ENCODE data around the gene YIF1B. TPM values are rescaled to one million over a fixed set of nuclear protein-coding genes. Genes with fewer than 3 reads are reported as not detected.
A peak's percentile ranks its signal among the peaks of the same experiment; 100 is the strongest.

YIF1B gene
- total and polyA plus RNA-seq, 8 donors: 6.9 to 32.3 (median 14.3) TPM

- ATAC-seq: no peak
- FAIRE-seq: no peak
- H3K4me3 ChIP-seq: no peak overlapping the region
- no peaks in the 10 kb centered on the region for H3K36me3 ChIP-seq
- 90 to 94% methylated on average over 7 of the region's 7 CpGs for WGBS, 2 donors
- peaks cover 37 to 58% (median 44%) of the 10 kb centered on the region in 3 donors for H3K4me1 ChIP-seq
- no peaks in the 10 kb centered on the region for H3K27me3 ChIP-seq
- intact Hi-C loops (cut with DNase I): no loop called here
- DNase-seq: no peak
- H3K27ac ChIP-seq: peak overlapping the region; percentile 6 to 75 (median 41)
- TF ChIP-seq, protein P1, sequence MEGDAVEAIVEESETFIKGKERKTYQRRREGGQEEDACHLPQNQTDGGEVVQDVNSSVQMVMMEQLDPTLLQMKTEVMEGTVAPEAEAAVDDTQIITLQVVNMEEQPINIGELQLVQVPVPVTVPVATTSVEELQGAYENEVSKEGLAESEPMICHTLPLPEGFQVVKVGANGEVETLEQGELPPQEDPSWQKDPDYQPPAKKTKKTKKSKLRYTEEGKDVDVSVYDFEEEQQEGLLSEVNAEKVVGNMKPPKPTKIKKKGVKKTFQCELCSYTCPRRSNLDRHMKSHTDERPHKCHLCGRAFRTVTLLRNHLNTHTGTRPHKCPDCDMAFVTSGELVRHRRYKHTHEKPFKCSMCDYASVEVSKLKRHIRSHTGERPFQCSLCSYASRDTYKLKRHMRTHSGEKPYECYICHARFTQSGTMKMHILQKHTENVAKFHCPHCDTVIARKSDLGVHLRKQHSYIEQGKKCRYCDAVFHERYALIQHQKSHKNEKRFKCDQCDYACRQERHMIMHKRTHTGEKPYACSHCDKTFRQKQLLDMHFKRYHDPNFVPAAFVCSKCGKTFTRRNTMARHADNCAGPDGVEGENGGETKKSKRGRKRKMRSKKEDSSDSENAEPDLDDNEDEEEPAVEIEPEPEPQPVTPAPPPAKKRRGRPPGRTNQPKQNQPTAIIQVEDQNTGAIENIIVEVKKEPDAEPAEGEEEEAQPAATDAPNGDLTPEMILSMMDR (IDR thresholded peaks at IDR 0.05): no peak
- H3K9me3 ChIP-seq: no peaks in the 10 kb centered on the region
These were observed 38.7 kb downstream of the YIF1B start for GRCh38 chr19:38276942-38277517.

- no peak for DNase-seq
- intact Hi-C loops (cut with DNase I): no loop called here
- H3K36me3 ChIP-seq: no peaks in the 10 kb centered on the region
- H3K27ac ChIP-seq: peak overlapping the region in 1 of 4 donors; percentile 46
- no peaks in the 10 kb centered on the region for H3K27me3 ChIP-seq
- TF ChIP-seq, protein P1 (IDR thresholded peaks at IDR 0.05): no peak
- 36 to 42% methylated on average over 9 of the region's 9 CpGs for WGBS, 2 donors
- no peak for ATAC-seq
- no peak overlapping the region for H3K4me3 ChIP-seq
- peaks cover 34 to 64% (median 41%) of the 10 kb centered on the region in 3 donors for H3K4me1 ChIP-seq
- H3K9me3 ChIP-seq: no peaks in the 10 kb centered on the region
- FAIRE-seq: no peak
These were observed 41.0 kb downstream of the YIF1B start for GRCh38 chr19:38274739-38275138.

DNA sequence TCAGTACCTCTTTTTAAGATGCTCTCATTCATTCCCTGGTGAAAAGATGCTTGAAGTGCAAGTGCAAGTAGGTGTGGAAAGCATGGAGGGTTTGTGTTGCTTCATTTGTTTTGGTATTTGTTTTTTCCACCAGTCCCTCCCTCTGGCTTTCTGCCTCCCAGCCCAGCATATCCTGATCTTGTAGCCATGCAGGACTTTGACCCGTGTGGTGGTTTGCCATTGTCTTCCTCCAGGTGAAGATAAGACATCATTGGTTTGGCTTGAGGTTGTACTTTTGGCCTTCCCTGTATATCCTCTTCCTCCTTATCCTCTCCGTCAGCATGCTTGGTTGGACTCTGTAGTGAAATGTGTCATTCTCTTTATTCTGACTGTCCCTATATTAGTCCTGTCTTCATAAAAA lies 42.2 kb downstream of the YIF1B start:
- ATAC-seq (peak; percentile 64 to 78 (median 71)), DNase-seq (peak in 1 of 6 donors; percentile 62), FAIRE-seq (no peak)
- no peak overlapping the region for H3K4me3 ChIP-seq
- TF ChIP-seq, protein P1 (IDR thresholded peaks at IDR 0.05): no peak
- H3K27me3 ChIP-seq: no peaks in the 10 kb centered on the region
- H3K36me3 ChIP-seq: no peaks in the 10 kb centered on the region
- H3K9me3 ChIP-seq: no peaks in the 10 kb centered on the region
- intact Hi-C loops (cut with DNase I): no loop called here
- peaks cover 39 to 69% (median 42%) of the 10 kb centered on the region in 3 donors for H3K4me1 ChIP-seq
- peak overlapping the region in 2 of 4 donors; percentile 18 to 46 for H3K27ac ChIP-seq
- WGBS, 2 donors: 15 to 30% methylated on average over 2 of the region's 2 CpGs

- DNase-seq: no peak
- ATAC-seq: no peak
These were observed 45.1 kb downstream of the YIF1B start for GRCh38 chr19:38270587-38271167.

More at GRCh38 chr19:38270587-38271167, 45.1 kb downstream of the YIF1B start:
- Histone ChIP-seq H3K9me3 (no peaks in the 10 kb centered on the region), H3K27ac (no peak overlapping the region), H3K36me3 (no peaks in the 10 kb centered on the region), H3K4me1 (peaks cover 30 to 50% (median 40%) of the 10 kb centered on the region in 3 donors), H3K27me3 (no peaks in the 10 kb centered on the region), H3K4me3 (no peak overlapping the region)
- WGBS, 2 donors: 42 to 50% methylated on average over 5 of the region's 5 CpGs
- intact Hi-C loops (cut with DNase I): no loop called here
- no peak for FAIRE-seq
- TF ChIP-seq, protein P1 (IDR thresholded peaks at IDR 0.05): no peak

Data from pancreas (tissue), 10 donors.